HUDEP-2 (cell line): Measurements from ENCODE around the gene BIRC6.
"Not testable (repeated sequence)": the region's sequence is repeated elsewhere in the genome, so short reads cannot be mapped to it uniquely, and the experiment has no call there.

ENCODE experiments used
- DNase-seq, 76 experiments: peaks; one replicate each; lab custom pipeline; 2025; ENCODE audit not compliant: unreplicated experiment in 76 of 76; lab: John Stamatoyannopoulos, UW

BIRC6 gene, protein sequence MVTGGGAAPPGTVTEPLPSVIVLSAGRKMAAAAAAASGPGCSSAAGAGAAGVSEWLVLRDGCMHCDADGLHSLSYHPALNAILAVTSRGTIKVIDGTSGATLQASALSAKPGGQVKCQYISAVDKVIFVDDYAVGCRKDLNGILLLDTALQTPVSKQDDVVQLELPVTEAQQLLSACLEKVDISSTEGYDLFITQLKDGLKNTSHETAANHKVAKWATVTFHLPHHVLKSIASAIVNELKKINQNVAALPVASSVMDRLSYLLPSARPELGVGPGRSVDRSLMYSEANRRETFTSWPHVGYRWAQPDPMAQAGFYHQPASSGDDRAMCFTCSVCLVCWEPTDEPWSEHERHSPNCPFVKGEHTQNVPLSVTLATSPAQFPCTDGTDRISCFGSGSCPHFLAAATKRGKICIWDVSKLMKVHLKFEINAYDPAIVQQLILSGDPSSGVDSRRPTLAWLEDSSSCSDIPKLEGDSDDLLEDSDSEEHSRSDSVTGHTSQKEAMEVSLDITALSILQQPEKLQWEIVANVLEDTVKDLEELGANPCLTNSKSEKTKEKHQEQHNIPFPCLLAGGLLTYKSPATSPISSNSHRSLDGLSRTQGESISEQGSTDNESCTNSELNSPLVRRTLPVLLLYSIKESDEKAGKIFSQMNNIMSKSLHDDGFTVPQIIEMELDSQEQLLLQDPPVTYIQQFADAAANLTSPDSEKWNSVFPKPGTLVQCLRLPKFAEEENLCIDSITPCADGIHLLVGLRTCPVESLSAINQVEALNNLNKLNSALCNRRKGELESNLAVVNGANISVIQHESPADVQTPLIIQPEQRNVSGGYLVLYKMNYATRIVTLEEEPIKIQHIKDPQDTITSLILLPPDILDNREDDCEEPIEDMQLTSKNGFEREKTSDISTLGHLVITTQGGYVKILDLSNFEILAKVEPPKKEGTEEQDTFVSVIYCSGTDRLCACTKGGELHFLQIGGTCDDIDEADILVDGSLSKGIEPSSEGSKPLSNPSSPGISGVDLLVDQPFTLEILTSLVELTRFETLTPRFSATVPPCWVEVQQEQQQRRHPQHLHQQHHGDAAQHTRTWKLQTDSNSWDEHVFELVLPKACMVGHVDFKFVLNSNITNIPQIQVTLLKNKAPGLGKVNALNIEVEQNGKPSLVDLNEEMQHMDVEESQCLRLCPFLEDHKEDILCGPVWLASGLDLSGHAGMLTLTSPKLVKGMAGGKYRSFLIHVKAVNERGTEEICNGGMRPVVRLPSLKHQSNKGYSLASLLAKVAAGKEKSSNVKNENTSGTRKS (N-terminal part only)

GRCh38 chr2:32356681-32357317, at the start of gene BIRC6:
Gene BIRC6 (plus strand): TSS chr2:32357023. CDS start chr2:32357162, 139 bp downstream.
- DNase-seq, result peak; percentile 24 to 98 (median 95)

DNA sequence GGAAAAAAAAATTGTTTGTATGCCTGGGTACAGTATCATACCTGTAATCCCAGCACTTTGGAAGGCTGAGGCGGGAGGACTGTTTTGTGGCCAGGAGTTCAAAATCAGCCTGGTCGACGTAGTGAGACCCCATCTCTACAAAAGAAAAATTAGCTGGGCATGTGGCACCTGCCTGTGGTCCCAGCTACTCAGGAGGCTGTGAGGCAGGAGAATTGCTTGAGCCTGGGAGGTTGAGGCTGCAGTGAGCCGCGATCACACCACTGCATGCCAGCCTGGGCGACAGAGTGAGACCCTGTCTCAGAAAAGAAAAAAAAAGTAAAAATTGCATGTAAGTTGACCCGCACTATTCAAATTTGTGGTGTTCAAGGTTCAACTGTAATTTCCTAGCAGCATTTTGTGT, 46.2 kb upstream of the BIRC6 start:
- no peak for DNase-seq

DNA sequence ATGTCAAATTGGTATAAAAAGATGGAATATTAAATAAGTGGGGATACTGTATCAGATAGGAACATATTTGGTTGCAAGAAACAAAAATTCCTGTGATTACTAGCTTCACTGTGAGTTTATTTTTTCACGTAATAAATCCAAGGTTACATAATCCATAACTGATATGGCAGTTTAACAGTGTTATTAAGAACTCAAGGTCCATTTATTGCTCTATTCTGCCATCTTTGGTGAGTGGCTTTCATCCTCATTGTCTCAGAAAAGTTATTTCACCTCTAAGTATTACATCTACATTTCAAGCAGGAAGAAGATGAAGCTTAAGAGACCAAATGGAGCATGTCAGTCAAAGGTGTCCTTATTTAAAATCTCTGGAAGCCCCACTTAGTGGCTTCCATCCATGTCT, 41.9 kb upstream of the BIRC6 start:
- no peak for DNase-seq

GRCh38 chr2:32328679-32329078, 28.1 kb upstream of the BIRC6 start:
- DNase-seq, result not testable (repeated sequence)

GRCh38 chr2:32329180-32329980, 27.4 kb upstream of the BIRC6 start:
- not testable (repeated sequence) for DNase-seq

DNA sequence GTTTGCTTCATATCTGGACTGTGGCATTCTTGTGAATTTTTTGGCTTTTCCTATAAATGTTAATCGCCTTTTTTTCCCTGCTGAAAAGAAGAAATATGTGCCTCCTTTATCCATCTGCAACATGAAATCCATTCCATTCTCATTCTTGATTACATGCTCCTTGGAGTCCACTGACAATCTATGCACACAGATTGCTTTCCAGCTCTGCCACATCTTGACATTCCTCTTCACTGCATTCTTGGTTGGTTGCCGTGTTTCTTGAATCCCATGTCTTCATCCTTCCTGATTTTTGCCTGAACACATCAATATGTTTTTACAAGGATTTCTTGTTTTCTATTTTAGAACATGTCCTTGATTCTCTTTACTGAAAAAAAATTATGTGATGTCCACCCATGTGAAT, 26.7 kb upstream of the BIRC6 start:
- no peak for DNase-seq

DNA sequence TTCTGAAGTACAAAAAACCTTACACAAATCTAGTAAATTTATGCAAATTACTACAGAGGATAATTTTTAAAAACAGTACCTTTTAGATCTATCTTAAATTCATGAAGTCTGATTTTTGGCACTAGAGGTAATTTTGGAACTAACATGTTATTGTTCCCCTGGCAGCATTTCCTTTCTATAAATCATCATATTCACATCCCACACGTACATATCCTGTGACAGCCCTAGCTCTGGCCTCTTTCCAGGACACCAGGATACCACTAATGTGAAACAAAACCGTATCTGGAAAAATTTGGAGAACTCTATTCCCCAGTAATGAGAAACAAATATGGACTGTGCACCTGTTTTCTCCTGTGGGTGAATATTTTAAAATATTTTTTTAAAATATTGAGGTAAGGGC, 14.0 kb upstream of the BIRC6 start:
- DNase-seq, result no peak

- not testable (repeated sequence) for DNase-seq
These were observed 6.0 kb upstream of the BIRC6 start for GRCh38 chr2:32350797-32351196.

DNA sequence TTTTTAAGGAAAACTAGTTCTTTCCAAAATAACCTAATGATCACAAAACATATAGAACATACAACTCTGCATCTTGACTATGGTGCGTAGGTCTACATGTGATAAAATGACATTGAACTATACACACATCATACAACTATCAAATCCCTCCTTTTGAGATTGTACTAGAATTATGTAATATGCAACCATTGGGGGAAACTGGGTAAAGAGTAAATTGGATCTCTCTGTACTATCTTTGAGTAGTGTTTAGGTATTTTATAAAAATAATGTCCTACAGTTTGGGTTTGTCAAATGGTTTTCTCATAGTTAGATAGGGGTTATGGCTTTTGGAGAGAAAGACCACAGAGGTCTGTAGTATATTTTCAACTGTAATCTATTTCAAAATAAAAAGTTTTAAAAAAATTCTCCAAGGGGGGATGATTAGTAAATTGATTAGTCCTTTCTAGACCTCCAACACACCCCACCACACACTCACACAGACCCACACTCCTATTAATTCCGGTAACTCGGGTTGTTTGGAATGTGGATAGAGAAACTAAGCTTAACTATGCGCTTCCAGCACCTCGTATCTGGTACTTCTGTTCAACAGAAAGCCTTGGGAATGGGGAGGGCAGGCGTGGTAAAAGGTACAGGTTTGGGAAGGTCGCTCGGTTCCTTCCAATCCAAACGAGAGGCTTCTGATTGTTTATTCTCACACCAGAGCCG, 695 bp upstream of the BIRC6 start:
- peak in 2 of 76 experiments; percentile 7 to 44 for DNase-seq

- DNase-seq, result peak in 26 of 76 experiments; percentile 4 to 53 (median 20)
These were observed 691 bp downstream of the BIRC6 start for GRCh38 chr2:32357318-32358110.

GRCh38 chr2:32358111-32358482, 1.3 kb downstream of the BIRC6 start:
- DNase-seq, result peak in 8 of 76 experiments; percentile 5 to 34 (median 14)

DNA sequence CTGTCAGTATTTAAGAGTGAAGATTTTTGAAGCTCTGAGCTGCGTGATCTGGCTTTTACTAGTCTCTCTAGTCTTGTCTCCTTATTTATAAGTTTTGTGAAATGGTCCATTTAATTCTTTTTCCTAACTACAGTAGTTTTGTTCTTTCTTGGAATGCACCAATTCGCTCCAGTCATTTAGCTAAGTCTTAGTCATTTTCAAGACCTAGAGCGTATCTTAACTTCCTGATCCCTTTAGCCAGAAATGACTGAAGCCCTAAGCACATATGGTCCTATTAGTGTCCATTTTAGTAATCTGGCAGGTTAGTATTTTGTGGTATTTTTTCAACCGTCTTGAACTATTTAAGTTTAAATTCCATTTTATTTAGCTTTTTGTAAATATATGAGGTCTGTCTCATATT, 3.6 kb downstream of the BIRC6 start:
- DNase-seq, result no peak

DNA sequence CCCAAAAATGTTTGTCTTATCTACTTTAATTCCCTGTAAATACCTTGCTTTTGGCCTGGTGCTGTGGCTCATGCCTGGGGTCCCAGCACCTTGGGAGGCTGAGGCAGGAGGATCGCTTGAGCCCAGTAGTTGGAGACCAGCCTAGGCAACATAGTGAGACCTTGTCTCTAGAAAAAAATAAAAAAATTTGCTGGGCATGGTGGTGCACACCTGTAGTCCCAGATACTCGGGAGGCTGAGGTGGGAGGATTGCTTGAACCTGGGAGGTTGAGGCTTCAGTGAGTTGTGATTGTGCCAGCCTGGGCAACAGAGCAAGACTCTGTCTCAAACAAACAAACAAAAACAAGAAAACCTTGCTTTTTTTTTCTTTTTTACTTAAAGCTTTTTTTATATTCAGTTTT, 6.2 kb downstream of the BIRC6 start:
- not testable (repeated sequence) for DNase-seq

DNA sequence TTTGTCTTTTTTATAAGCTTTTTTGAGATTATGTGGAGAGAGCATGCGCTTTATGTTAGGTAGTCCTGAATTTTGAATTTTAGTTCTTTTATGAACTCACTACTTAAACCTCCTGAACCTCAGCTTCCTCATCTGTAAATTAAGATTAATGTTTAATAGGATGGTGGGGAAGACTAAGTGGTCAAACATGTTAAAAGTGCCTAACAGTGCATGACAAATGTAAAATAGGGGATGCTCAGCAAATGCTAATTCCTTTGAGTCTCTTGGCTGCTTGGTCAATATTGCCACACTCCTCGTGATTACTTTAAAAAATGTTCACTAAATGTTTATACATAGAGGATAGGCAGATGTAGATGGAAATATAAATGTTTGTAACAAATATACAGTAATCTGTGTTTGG, 6.8 kb downstream of the BIRC6 start:
- no peak for DNase-seq

- DNase-seq, result not testable (repeated sequence)
These were observed 7.5 kb downstream of the BIRC6 start for GRCh38 chr2:32364290-32364689.

DNA sequence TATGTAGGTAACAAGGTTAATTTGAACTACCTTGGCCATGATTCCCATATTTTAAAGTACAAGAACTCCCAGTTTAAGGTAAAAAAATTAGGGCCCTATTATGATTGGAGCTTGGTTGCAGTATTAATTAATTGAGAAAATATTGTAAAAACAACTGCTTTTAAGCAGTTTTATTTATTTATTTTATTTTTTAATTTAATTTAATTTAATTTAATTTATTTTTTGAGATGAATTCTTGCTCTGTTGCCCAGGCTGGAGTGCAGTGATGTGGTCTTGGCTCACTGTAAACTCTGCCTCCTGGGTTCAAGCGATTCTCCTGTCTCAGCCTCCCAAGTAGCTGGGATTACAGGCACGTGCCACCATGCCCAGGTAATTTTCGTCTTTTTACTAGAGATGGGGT, 8.9 kb downstream of the BIRC6 start:
- DNase-seq, result not testable (repeated sequence)

DNA sequence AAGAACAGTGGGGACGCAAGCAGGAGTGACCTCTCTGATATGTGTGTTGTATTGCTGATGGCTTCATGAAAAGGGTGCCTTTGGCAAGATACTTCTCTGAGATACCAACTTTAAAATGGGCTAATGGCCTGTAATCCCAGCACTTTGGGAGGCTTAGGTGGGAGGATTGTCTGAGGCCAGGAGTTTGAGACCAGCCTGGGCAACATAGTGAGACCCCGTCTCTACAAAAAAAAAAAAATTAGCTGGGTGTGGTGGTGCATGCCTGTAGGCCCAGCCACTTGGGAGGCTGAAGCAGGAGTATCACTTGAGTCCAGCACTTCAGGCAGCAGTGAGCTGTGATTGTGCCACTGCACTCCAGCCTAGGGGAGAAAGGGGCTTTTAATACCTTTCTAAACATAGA, 9.8 kb downstream of the BIRC6 start:
- DNase-seq, result no peak

DNA sequence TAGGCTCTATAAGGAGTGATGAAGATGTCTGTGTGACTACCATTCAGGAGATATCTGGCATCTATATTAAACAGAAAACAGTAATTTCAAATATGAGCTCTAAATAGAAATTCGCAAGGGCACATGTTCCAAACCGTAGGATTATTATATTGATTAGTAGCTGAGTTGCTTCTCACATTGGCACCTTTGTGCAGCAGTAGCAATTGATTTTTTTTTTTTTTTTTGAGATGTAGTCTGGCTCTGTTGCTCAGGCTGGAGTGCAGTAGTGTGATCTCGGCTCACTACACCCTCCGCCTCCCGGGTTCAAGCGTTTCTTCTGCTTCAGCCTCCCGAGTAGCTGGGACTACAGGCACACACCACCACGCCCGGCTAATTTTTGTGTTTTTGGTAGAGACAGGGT, 12.4 kb downstream of the BIRC6 start:
- DNase-seq, result no peak
